ENCODE results near the gene TMEM203.

Gene TMEM203

DNA sequence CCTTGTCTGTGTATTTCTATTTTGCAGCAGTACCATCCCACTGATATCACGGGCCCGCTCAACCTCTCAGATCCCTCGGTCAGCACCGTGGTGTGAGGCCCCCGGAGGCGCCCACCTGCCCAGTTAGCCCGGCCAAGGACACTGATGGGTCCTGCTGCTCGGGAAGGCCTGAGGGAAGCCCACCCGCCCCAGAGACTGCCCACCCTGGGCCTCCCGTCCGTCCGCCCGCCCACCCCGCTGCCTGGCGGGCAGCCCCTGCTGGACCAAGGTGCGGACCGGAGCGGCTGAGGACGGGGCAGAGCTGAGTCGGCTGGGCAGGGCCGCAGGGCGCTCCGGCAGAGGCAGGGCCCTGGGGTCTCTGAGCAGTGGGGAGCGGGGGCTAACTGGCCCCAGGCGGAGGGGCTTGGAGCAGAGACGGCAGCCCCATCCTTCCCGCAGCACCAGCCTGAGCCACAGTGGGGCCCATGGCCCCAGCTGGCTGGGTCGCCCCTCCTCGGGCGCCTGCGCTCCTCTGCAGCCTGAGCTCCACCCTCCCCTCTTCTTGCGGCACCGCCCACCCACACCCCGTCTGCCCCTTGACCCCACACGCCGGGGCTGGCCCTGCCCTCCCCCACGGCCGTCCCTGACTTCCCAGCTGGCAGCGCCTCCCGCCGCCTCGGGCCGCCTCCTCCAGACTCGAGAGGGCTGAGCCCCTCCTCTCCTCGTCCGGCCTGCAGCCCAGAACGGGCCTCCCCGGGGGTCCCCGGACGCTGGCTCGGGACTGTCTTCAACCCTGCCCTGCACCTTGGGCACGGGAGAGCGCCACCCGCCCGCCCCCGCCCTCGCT is 37.5 kb downstream of the TMEM203 start:
- H3K27me3 Mint-ChIP-seq = peaks cover 8% of the 10 kb centered on the region
- H3K4me3 Mint-ChIP-seq = no peak overlapping the region
- H3K36me3 Mint-ChIP-seq = no peaks in the 10 kb centered on the region
- no peak overlapping the region for H3K27ac Mint-ChIP-seq
- H3K9me3 Mint-ChIP-seq (ENCODE audit: low read depth) = no peaks in the 10 kb centered on the region
- H3K4me1 Mint-ChIP-seq (ENCODE audit: low read depth) = no peaks in the 10 kb centered on the region

DNA sequence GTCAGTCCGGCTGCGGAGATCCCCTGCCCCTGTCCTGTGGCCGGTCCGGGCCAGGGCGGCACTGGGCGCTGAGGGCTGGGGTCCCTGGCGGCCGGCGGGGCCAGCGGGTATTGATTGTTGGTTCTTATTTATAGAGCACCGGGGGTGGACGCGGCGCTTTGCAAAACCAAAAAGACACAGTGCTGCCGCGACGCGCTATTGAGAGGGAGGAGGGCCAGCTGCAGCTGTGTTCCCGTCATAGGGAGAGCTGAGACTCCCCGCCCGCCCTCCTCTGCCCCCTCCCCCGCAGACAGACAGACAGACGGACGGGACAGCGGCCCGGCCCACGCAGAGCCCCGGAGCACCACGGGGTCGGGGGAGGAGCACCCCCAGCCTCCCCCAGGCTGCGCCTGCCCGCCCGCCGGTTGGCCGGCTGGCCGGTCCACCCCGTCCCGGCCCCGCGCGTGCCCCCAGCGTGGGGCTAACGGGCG is 38.1 kb downstream of the TMEM203 start:
- Mint-ChIP-seq H3K27ac (no peak overlapping the region), H3K36me3 (no peaks in the 10 kb centered on the region), H3K9me3 (ENCODE audit: low read depth) (no peaks in the 10 kb centered on the region), H3K4me1 (ENCODE audit: low read depth) (no peaks in the 10 kb centered on the region), H3K4me3 (no peak overlapping the region), H3K27me3 (peaks cover 8% of the 10 kb centered on the region)

DNA sequence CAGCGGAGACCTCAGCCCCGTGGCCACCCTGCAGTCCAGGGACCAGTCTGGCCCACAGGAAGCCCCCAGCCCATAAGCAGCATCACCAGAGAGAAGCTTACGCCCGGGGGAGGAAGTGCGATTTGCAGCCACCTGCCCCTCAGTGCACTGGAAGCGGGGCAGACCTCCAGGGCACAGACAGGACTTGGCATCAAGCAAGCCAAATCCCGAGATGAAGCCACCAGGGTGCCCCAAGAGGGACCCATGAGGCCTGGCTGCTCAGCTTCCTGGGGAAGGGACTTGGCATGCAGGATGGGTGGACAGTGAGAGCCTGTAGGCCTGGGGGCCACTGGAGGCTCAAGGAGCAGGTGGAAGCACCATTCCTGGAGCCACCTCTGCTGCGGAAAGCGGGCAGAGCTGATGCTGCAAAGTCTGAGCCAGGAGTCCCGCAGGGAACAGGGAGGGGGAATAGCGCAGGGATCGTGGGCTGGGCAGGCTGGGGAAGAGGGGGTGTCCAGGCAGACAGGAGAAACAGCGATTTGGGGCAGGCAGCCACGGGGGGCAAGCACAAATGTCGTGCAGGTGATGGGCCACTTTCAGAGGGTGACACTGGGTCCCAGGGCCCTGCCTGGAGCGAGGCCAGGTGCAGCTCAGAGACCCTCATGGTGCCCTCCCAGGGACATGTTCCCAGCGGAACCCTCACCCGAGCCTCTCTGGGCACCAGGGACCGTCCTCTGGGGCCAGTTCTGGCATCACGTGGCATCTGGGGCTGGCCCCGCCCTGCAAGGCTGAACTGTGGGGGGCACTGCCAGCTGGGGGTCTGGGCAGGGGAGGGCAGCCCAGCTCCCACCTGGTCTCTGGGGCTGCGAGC is 38.8 kb downstream of the TMEM203 start:
- H3K9me3 Mint-ChIP-seq (ENCODE audit: low read depth) = no peaks in the 10 kb centered on the region
- H3K27ac Mint-ChIP-seq = no peak overlapping the region
- H3K36me3 Mint-ChIP-seq = no peaks in the 10 kb centered on the region
- H3K4me1 Mint-ChIP-seq (ENCODE audit: low read depth) = no peaks in the 10 kb centered on the region
- H3K4me3 Mint-ChIP-seq = peak overlapping the region; percentile 51
- peaks cover 8% of the 10 kb centered on the region for H3K27me3 Mint-ChIP-seq

DNA sequence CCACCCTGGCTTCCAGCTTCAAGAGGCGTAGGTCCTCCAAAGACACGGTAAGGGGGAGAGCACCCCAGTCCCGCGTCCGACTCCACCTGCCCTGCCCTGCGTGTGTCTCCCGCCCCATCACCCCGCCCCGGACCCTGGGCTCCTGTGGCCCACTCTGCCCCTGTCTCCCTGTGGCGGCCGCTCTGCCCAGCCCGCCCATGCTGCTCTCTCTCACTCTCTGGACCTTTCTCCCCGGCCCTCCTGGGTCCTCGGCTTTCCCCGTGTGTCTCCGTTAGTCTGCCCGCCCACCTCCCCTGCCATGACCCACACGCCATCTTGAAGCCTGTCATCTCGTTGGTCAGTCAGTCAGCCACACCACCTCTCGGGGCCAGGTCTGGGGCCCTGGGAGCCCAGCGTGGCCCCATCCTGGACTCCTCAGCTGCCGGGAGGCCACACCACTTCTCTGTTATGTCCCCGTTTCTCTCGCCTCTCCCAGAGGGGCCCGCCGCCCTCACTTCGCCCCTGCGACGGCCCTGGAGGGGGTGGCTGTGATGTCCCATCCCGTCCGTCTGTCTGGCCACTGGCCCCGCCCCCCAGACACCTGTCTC is 40.1 kb downstream of the TMEM203 start:
- Mint-ChIP-seq H3K4me3 (no peak overlapping the region), H3K27ac (no peak overlapping the region), H3K27me3 (peaks cover 8% of the 10 kb centered on the region), H3K9me3 (ENCODE audit: low read depth) (no peaks in the 10 kb centered on the region), H3K4me1 (ENCODE audit: low read depth) (no peaks in the 10 kb centered on the region), H3K36me3 (no peaks in the 10 kb centered on the region)

DNA sequence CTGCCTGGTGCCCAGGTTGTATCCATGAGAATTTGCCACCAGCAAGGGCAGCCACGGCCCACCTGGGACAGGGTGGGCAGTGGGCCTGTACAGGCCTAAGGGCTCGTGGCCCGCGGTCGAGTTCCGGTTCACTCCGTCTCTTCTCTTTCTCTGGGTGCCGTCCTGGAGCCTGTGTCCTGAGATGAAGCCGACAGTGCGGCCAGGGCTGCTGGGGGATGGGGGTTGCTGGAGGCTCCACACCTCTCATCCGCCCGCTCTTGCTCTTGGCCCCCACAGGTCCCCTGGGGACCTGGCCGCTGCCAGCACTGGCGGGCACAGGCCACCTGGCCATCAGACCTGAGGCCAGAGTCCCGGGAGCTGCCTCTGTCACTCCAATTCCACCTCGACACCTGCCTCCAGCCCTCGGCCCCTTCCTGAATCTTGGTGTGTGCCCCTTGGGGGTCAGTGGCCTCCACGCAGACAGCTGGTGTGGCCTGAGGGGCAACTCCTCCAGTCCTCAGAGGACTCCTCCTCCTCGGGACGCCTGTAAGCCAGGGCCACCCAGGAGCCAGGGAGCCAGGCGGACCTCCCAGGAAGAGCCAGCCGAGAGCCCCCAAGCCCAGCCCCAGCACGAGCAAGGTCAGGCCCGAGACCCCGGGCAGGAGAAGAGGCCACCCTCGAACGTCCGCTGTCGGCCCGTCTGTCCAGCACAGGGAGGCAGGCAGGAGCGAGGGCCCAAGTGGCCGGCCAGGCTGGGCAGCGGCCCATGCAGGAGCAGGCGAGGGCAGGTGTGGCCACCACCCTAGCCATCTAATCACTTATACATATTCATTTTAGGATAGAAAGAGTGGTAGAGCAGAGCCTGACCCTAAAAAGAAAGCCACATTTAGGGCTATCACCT is 40.8 kb downstream of the TMEM203 start:
- no peak overlapping the region for H3K27ac Mint-ChIP-seq
- H3K4me1 Mint-ChIP-seq (ENCODE audit: low read depth) = peaks cover 2% of the 10 kb centered on the region
- H3K4me3 Mint-ChIP-seq = no peak overlapping the region
- H3K9me3 Mint-ChIP-seq (ENCODE audit: low read depth) = no peaks in the 10 kb centered on the region
- H3K36me3 Mint-ChIP-seq = no peaks in the 10 kb centered on the region
- H3K27me3 Mint-ChIP-seq = peaks cover 11% of the 10 kb centered on the region

DNA sequence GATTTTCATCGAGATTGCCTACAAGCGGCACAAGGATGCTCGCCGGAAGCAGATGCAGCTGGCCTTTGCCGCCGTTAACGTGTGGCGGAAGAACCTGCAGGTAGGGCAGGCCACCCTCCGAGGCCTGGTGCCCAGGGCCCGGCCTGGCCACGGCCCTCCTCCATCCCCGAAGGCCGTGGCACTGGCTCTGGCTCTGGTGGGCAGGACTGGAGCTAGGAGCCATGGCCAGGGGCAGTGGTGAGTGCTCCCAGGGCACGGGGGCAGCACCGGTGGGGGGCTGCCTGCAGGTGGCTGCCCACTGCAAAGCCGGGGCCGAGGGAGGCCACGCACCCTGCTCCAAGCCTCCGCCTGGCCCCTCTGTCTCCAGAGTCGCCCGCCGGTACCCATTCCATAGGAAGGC is 41.6 kb downstream of the TMEM203 start:
- Mint-ChIP-seq H3K27me3 (peaks cover 18% of the 10 kb centered on the region), H3K4me1 (ENCODE audit: low read depth) (peaks cover 6% of the 10 kb centered on the region), H3K36me3 (no peaks in the 10 kb centered on the region), H3K9me3 (ENCODE audit: low read depth) (no peaks in the 10 kb centered on the region), H3K4me3 (no peak overlapping the region), H3K27ac (no peak overlapping the region)

DNA sequence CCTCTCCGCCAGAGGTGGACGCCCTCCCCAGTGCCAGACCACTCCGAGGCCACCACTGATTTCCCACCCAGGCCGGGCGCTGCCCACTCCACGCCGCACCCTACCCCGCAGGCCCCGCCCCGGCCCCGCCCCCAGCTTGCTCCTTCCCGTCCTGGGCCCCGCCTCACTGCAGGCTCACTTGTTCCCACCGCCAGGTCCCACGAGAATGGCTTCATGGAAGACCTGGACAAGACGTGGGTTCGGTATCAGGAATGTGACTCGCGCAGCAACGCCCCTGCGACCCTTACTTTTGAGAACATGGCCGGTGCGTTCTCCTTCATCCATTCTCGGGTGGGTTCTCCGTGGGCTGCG is 42.1 kb downstream of the TMEM203 start:
- Mint-ChIP-seq H3K27me3 (peaks cover 18% of the 10 kb centered on the region), H3K27ac (no peak overlapping the region), H3K4me1 (ENCODE audit: low read depth) (peaks cover 9% of the 10 kb centered on the region), H3K36me3 (no peaks in the 10 kb centered on the region), H3K4me3 (no peak overlapping the region), H3K9me3 (ENCODE audit: low read depth) (no peaks in the 10 kb centered on the region)

DNA sequence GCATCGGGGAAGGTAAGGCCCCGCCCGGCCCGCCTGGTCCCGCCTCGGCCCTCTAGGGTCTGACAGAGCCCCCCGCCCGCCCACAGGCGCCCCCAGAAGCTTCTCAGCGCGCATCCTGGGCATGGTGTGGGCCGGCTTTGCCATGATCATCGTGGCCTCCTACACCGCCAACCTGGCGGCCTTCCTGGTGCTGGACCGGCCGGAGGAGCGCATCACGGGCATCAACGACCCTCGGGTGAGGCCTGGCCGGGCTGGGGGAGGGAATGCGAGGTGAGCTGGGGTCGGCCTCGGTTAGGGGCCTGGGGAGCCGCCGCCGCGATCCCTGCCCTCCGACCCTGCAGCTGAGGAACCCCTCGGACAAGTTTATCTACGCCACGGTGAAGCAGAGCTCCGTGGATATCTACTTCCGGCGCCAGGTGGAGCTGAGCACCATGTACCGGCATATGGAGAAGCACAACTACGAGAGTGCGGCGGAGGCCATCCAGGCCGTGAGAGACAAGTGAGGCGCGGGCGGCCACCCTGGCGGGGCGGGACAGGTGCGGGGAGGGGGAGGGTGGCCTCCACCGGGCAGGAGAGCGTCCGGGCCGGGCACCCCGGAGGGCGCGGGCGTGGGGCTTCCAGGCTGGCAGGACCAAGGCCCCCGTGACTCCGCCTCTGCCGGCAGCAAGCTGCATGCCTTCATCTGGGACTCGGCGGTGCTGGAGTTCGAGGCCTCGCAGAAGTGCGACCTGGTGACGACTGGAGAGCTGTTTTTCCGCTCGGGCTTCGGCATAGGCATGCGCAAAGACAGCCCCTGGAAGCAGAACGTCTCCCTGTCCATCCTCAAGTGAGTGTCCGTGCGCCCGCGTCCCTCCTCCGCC is 42.7 kb downstream of the TMEM203 start:
- Mint-ChIP-seq H3K4me3 (no peak overlapping the region), H3K4me1 (ENCODE audit: low read depth) (peaks cover 13% of the 10 kb centered on the region), H3K27me3 (peaks cover 23% of the 10 kb centered on the region), H3K36me3 (no peaks in the 10 kb centered on the region), H3K9me3 (ENCODE audit: low read depth) (no peaks in the 10 kb centered on the region), H3K27ac (no peak overlapping the region)

DNA sequence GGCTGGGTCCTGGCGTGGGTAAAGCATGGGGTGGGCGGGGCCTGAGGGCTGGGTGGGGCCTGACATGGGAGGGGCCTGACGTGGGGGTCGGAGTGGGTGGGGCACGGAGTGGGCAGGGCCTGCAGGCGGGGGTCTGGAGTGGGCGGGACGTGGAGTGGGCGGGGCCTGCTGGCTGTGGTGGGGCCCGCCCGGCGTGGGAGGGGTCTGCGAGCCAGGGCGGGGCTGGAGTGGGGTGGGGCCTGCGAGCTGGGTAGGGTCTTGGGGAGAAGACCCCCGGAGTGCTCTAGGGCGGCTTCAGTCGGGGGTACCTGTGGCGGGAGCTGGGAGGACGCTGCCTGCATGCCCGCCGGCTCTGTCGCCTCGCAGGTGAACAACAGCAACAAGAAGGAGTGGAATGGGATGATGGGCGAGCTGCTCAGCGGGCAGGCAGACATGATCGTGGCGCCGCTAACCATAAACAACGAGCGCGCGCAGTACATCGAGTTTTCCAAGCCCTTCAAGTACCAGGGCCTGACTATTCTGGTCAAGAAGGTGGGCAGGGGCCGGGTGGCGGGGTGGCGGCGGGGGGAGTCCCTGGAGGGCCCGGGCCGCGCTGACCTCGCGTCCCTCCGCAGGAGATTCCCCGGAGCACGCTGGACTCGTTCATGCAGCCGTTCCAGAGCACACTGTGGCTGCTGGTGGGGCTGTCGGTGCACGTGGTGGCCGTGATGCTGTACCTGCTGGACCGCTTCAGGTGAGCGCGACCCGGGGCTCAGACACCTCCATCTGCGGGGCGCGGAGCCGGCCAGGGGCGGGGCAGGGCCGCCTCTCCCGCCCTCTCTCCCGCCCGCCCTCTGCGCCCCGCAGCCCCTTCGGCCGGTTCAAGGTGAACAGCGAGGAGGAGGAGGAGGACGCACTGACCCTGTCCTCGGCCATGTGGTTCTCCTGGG is 43.6 kb downstream of the TMEM203 start:
- peaks cover 23% of the 10 kb centered on the region for H3K27me3 Mint-ChIP-seq
- H3K9me3 Mint-ChIP-seq (ENCODE audit: low read depth) = no peaks in the 10 kb centered on the region
- peaks cover 17% of the 10 kb centered on the region for H3K4me1 Mint-ChIP-seq (ENCODE audit: low read depth)
- H3K36me3 Mint-ChIP-seq = no peaks in the 10 kb centered on the region
- H3K4me3 Mint-ChIP-seq = no peak overlapping the region
- no peak overlapping the region for H3K27ac Mint-ChIP-seq

DNA sequence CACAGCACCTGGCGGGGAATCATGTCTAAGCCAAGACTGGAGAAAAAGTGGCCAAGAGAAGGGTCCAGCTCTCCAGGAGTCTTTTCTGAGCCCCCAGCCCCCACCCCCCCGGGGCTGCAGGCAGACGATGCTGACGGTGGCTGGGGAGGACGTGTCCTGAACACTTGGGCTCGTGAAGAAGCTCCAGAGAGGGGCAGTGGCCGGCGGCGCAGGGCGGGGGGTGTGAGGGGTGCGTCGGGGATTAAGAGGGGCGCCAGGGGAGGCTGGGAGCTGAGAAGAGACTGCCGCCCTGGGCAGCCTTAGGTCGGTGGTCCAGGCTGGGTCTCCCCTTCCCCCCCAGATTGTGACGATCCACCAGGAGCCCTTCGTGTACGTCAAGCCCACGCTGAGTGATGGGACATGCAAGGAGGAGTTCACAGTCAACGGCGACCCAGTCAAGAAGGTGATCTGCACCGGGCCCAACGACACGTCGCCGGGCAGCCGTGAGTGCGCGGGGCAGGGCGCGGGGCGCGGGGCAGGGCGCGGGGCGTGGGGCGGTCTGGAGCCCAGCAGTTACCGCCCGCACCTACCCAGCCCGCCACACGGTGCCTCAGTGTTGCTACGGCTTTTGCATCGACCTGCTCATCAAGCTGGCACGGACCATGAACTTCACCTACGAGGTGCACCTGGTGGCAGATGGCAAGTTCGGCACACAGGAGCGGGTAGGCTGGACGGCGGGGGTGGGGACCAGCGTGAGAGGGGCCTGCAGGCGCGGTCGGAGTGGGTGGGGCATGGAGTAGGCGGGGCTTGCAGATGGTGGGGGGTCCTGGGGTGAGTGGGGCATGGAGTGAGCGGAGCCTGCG is 44.5 kb downstream of the TMEM203 start:
- H3K36me3 Mint-ChIP-seq = no peaks in the 10 kb centered on the region
- no peak overlapping the region for H3K27ac Mint-ChIP-seq
- H3K27me3 Mint-ChIP-seq = peaks cover 20% of the 10 kb centered on the region

DNA sequence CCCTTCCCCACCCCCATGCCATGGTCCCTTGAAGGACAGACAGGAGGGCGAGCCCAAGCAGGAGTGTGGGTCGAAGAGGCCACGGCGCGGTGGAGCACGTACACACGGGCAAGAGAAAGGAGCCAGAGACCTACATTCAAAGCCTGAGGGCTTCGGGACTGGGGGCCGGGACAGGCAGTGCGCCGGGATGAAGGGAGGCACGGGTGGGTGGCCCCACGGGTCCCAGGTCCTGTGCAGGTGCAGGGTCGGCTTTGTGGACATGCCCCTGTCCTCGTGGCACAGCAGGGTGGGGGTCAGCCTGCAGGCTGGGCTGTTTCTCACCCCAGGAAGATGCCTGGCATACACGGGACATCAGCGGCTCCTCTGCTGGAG is 45.4 kb downstream of the TMEM203 start:
- Mint-ChIP-seq H3K27ac (no peak overlapping the region), H3K4me1 (ENCODE audit: low read depth) (peaks cover 19% of the 10 kb centered on the region), H3K27me3 (peaks cover 20% of the 10 kb centered on the region), H3K9me3 (ENCODE audit: low read depth) (no peaks in the 10 kb centered on the region), H3K4me3 (no peak overlapping the region), H3K36me3 (no peaks in the 10 kb centered on the region)

More for the DNA sequence above, 44.5 kb downstream of the TMEM203 start:
- Mint-ChIP-seq H3K9me3 (ENCODE audit: low read depth) (no peaks in the 10 kb centered on the region), H3K4me1 (ENCODE audit: low read depth) (peaks cover 19% of the 10 kb centered on the region), H3K4me3 (no peak overlapping the region)
